K562 (cell line): Measurements from ENCODE around the gene TBL2. TPM values are rescaled to one million over a fixed set of nuclear protein-coding genes. Genes with fewer than 3 reads are reported as not detected.

Source experiments
- DIDO1 ChIP-seq: fragments of 450-650 bp; IDR thresholded peaks from 2 replicates; pipeline ENCODE4 v1.6.1; 2016; ENCODE audit warnings: low read depth, missing biosample characterization, missing genetic modification characterization
- E2F8 ChIP-seq: fragments of 450-650 bp; IDR thresholded peaks from 2 replicates; pipeline ENCODE4 v1.7.1; 2018; ENCODE audit warnings: mild to moderate bottlenecking, low read depth; ENCODE audit not compliant: partially characterized antibody
- GABPB1 ChIP-seq: sonication (generic); formaldehyde crosslinking; IDR thresholded peaks from 2 replicates; pipeline ENCODE4 v1.8.0; 2022; ENCODE audit warnings: mild to moderate bottlenecking, missing genetic modification reagents
- HNRNPL ChIP-seq: fragments of 200-400 bp; formaldehyde crosslinking; IDR thresholded peaks from 2 replicates; pipeline ENCODE4 v1.6.1; 2017; ENCODE audit warnings: low read depth, mild to moderate bottlenecking, low read length
- KDM2B ChIP-seq: fragments of 250-450 bp; sonication (Bioruptor Pico); IDR thresholded peaks from 2 replicates; pipeline ENCODE4 v1.8.0; 2021; ENCODE audit warnings: mild to moderate bottlenecking, moderate library complexity
- PHF8 ChIP-seq: fragments of 200-600 bp; sonication (generic); IDR thresholded peaks from 2 replicates; pipeline ENCODE4 v1.6.1; 2012; ENCODE audit warnings: mixed run types, mild to moderate bottlenecking, inconsistent platforms, low read length, moderate library complexity, borderline replicate concordance
- RBM34 ChIP-seq: fragments of 200-400 bp; formaldehyde crosslinking; IDR thresholded peaks from 2 replicates; pipeline ENCODE4 v1.6.1; 2018; ENCODE audit warnings: low read length, borderline replicate concordance; ENCODE audit not compliant: insufficient read depth
- SAP30 ChIP-seq: fragments of 200-600 bp; sonication (generic); IDR thresholded peaks from 2 replicates; pipeline ENCODE4 v1.6.1; 2012; ENCODE audit warnings: borderline replicate concordance, low read depth, mild to moderate bottlenecking, moderate library complexity, low read length, control low read depth, inconsistent platforms; ENCODE audit not compliant: insufficient read depth, poor library complexity, severe bottlenecking
- ZFPM2 ChIP-seq: fragments of 250-450 bp; sonication (Bioruptor Pico); IDR thresholded peaks from 2 replicates; pipeline ENCODE4 v1.5.1; 2022; ENCODE audit warnings: mild to moderate bottlenecking
- ZNF583 ChIP-seq: fragments of 250-450 bp; sonication (Bioruptor Pico); IDR thresholded peaks from 2 replicates; pipeline ENCODE4 v1.4.0; 2020
- ZNF589 ChIP-seq: fragments of 200-800 bp; sonication (Bioruptor generic); IDR thresholded peaks from 2 replicates; pipeline ENCODE4 v1.6.1; 2016; ENCODE audit warnings: low read depth, missing genetic modification characterization, missing compliant biosample characterization
- ZSCAN32 ChIP-seq: fragments of 450-650 bp; formaldehyde crosslinking; IDR thresholded peaks from 2 replicates; pipeline ENCODE4 v1.4.0; 2020; ENCODE audit warnings: mild to moderate bottlenecking, moderate library complexity
- polyA plus RNA-seq, 8 experiments: library from polyadenylated mRNA; depleted of rRNA in 4 of 8; stranded (reverse) in 5 of 8; unstranded in 3 of 8; fragments of >200 nt; fragmentation: Nextera tagmentation in 2 of 8; fragmentation: Illumina TruSeq in 1 of 8; extraction: Ambion mirVana in 2 of 8; extraction: Trizol in 1 of 8; gene quantifications; 2 replicates each; pipeline versions ENCODE4 v1.2.1 to v1.2.3, GENCODE V29; 2011 to 2014; ENCODE audit warnings: inconsistent platforms in 1 of 8, missing spikeins in 1 of 8
- total RNA-seq, 7 experiments: library from RNA; depleted of rRNA in 6 of 7; stranded (reverse); fragments of >200 nt in 6 of 7; fragmentation: Illumina TruSeq in 2 of 7; extraction: Trizol in 2 of 7; gene quantifications; 2 replicates each; pipeline versions ENCODE4 v1.2.1 to v1.2.3, GENCODE V29; 2011 to 2021; ENCODE audit warnings: low replicate concordance in 1 of 7
- TF ChIP-seq, protein P1 (sequence below), 2 experiments: fragments of 450-650 bp in 1 of 2; sonication (generic) in 1 of 2; formaldehyde crosslinking in 1 of 2; IDR thresholded peaks; 2 replicates each; pipeline versions ENCODE4 v1.7.1 to v1.9.0; 2016 to 2022; ENCODE audit warnings: inconsistent platforms in 1 of 2, mild to moderate bottlenecking in 1 of 2, missing genetic modification reagents in 1 of 2

TBL2 gene
- total and polyA plus RNA-seq, 9 of the 15 experiments (the other 6 are each of a cell fraction or from before 2014, with no cell fraction given) = 2.5 to 123 (median 49.2) TPM

GRCh38 chr7:73578342-73579128 is at the start of gene TBL2 (continued):
- 0 out of 2 replicates have a peak, but pooled peaks have one; percentile 63 for TF ChIP-seq ZFPM2 (CRISPR knock-in tag)
- TF ChIP-seq RBM34 = 0 out of 2 replicates have a peak, but pooled peaks have one; percentile 95
- no peak for TF ChIP-seq DIDO1 (tag)
- no peak for TF ChIP-seq GABPB1 (CRISPR knock-in tag)
- TF ChIP-seq PHF8 = peak; percentile 90
- TF ChIP-seq SAP30 = peak; percentile 74
- TF ChIP-seq ZNF589 = 0 out of 2 replicates have a peak, but pooled peaks have one; percentile 36
- no peak for TF ChIP-seq HNRNPL
- TF ChIP-seq E2F8 = no peak
- TF ChIP-seq KDM2B (CRISPR knock-in tag) = no peak; the same call in 1 of the 2 replicates
- TF ChIP-seq, protein P1, sequence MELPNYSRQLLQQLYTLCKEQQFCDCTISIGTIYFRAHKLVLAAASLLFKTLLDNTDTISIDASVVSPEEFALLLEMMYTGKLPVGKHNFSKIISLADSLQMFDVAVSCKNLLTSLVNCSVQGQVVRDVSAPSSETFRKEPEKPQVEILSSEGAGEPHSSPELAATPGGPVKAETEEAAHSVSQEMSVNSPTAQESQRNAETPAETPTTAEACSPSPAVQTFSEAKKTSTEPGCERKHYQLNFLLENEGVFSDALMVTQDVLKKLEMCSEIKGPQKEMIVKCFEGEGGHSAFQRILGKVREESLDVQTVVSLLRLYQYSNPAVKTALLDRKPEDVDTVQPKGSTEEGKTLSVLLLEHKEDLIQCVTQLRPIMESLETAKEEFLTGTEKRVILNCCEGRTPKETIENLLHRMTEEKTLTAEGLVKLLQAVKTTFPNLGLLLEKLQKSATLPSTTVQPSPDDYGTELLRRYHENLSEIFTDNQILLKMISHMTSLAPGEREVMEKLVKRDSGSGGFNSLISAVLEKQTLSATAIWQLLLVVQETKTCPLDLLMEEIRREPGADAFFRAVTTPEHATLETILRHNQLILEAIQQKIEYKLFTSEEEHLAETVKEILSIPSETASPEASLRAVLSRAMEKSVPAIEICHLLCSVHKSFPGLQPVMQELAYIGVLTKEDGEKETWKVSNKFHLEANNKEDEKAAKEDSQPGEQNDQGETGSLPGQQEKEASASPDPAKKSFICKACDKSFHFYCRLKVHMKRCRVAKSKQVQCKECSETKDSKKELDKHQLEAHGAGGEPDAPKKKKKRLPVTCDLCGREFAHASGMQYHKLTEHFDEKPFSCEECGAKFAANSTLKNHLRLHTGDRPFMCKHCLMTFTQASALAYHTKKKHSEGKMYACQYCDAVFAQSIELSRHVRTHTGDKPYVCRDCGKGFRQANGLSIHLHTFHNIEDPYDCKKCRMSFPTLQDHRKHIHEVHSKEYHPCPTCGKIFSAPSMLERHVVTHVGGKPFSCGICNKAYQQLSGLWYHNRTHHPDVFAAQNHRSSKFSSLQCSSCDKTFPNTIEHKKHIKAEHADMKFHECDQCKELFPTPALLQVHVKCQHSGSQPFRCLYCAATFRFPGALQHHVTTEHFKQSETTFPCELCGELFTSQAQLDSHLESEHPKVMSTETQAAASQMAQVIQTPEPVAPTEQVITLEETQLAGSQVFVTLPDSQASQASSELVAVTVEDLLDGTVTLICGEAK (IDR thresholded peaks at IDR 0.05) = no peak
- TF ChIP-seq, protein P1 (CRISPR knock-in tag; IDR thresholded peaks at IDR 0.05) = no peak
- TF ChIP-seq ZSCAN32 (CRISPR knock-in tag) = peak; percentile 17; the same call in 1 of the 2 replicates
- TF ChIP-seq ZNF583 = peak; percentile 67; the same call in 1 of the 2 replicates
